Nephron progenitor cell (in vitro differentiated cells): ENCODE results near the gene ZSCAN21.

Experiments used
- DNase-seq: peaks from one replicate; pipeline ENCODE4 v3.0.0; 2021
- H3K27ac Mint-ChIP-seq: 2 replicates; pipeline ENCODE4 v1.8.0; 2021; ENCODE audit warnings: mild to moderate bottlenecking, moderate library complexity, mixed read lengths
- H3K27me3 Mint-ChIP-seq: 2 replicates; pipeline ENCODE4 v1.8.0; 2021; ENCODE audit warnings: mild to moderate bottlenecking, low read depth, mixed read lengths; ENCODE audit not compliant: poor library complexity
- H3K36me3 Mint-ChIP-seq: 2 replicates; pipeline ENCODE4 v1.8.0; 2021; ENCODE audit warnings: low read depth, mixed read lengths
- H3K4me1 Mint-ChIP-seq: 2 replicates; pipeline ENCODE4 v1.8.0; 2021; ENCODE audit warnings: mixed read lengths
- H3K4me3 Mint-ChIP-seq: 2 replicates; pipeline ENCODE4 v1.8.0; 2021; ENCODE audit warnings: mild to moderate bottlenecking, moderate library complexity, mixed read lengths
- H3K9me3 Mint-ChIP-seq: 2 replicates; pipeline ENCODE4 v1.8.0; 2021; ENCODE audit warnings: mild to moderate bottlenecking, moderate library complexity, mixed read lengths
- TF ChIP-seq, protein P1 (sequence below): fragments of 200-600 bp; sonication (generic); IDR thresholded peaks from 2 replicates; pipeline ENCODE4 v1.5.0; 2021; ENCODE audit warnings: antibody characterized with exemption

ZSCAN21 gene

DNA sequence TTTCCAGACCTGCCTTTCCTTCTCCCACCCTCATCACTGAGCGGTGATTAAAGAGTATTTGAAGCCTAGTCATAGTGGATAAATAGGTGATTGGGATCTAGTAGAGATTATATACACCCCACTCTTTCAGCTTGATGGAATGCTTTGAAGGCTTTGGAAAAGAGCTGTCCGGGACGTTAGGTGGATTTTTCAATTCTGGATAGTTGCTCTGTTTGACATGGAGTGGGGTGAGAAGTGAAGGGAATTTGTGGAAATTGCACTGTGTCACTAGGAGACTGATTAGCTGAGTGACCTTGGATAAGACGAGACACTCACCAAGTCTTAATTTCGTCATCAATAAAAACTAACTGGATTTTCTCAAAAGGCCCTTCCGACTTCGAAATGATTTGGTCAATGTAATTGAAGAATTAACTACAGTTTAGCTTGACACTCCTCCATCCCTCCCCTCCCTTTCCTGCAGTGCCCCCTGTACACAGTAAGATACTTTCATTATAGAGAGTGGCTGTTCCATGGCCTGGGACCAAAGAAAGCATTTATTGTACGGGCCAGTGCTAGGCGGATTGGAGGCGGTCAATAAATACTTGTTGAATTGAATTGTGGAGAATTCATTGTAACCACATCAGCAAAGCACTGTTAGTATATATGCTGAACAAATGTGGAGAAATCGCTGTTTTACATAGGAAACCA, 33.2 kb upstream of the ZSCAN21 start:
- no peak for DNase-seq
- Mint-ChIP-seq H3K36me3 (peaks cover 19% of the 10 kb centered on the region), H3K27me3 (peaks cover 16% of the 10 kb centered on the region), H3K27ac (peak overlapping the region; percentile 97), H3K4me1 (peaks cover 19% of the 10 kb centered on the region), H3K4me3 (peak overlapping the region; percentile 95), H3K9me3 (no peaks in the 10 kb centered on the region)
- TF ChIP-seq, protein P1, sequence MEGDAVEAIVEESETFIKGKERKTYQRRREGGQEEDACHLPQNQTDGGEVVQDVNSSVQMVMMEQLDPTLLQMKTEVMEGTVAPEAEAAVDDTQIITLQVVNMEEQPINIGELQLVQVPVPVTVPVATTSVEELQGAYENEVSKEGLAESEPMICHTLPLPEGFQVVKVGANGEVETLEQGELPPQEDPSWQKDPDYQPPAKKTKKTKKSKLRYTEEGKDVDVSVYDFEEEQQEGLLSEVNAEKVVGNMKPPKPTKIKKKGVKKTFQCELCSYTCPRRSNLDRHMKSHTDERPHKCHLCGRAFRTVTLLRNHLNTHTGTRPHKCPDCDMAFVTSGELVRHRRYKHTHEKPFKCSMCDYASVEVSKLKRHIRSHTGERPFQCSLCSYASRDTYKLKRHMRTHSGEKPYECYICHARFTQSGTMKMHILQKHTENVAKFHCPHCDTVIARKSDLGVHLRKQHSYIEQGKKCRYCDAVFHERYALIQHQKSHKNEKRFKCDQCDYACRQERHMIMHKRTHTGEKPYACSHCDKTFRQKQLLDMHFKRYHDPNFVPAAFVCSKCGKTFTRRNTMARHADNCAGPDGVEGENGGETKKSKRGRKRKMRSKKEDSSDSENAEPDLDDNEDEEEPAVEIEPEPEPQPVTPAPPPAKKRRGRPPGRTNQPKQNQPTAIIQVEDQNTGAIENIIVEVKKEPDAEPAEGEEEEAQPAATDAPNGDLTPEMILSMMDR, result no peak

DNA sequence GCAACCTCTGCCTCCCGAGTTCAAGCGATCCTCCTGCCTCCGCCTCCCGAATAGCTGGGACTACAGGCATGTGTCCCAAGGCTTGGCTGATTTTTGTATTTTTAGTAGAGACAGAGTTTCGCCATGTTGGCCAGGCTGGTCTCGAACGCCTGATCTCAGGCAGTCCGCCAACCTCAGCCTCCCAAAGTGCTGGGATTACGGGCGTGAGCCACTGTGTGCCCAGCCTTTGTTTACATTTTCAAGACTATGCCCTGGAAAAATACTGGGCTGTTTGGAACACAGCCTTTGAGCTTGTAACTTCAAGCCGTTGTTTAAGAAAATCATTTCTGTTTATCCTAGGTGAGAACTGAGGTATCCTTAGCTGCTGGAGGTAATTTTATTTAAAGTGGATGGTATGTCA, 32.3 kb upstream of the ZSCAN21 start:
- Mint-ChIP-seq H3K9me3 (no peaks in the 10 kb centered on the region), H3K27ac (no peak overlapping the region), H3K36me3 (peaks cover 25% of the 10 kb centered on the region), H3K4me1 (peaks cover 19% of the 10 kb centered on the region), H3K4me3 (peak overlapping the region; percentile 67), H3K27me3 (peaks cover 9% of the 10 kb centered on the region)
- no peak for DNase-seq
- TF ChIP-seq, protein P1, result no peak

DNA sequence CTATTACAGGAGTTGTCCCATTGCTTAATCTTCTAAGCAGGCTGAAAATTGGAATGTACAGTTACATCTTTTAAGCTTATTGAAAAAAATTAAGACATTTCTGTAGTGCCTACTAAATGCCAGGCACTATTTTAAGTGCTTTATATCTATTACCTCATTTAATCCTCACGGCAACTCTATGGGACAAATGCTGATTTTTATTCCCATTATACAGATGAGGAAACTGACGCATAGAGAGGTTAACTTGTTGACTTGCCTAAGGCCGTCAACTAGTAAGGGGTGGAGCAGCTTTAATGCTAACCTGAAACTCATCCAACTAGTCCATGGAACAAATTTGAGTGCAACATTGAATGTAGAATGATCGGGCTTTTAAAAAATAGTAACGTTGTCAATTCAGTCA, 31.7 kb upstream of the ZSCAN21 start:
- no peak for DNase-seq
- Mint-ChIP-seq H3K27me3 (peaks cover 4% of the 10 kb centered on the region), H3K27ac (peak overlapping the region; percentile 74), H3K9me3 (no peaks in the 10 kb centered on the region), H3K36me3 (peaks cover 31% of the 10 kb centered on the region), H3K4me1 (peaks cover 19% of the 10 kb centered on the region), H3K4me3 (no peak overlapping the region)
- TF ChIP-seq, protein P1, result no peak

GRCh38 chr7:100019908-100020307, 29.7 kb upstream of the ZSCAN21 start:
- TF ChIP-seq, protein P1, result no peak
- no peak for DNase-seq
- H3K36me3 Mint-ChIP-seq, result peaks cover 48% of the 10 kb centered on the region
- H3K4me1 Mint-ChIP-seq, result peaks cover 19% of the 10 kb centered on the region
- H3K27ac Mint-ChIP-seq, result peak overlapping the region; percentile 87
- no peaks in the 10 kb centered on the region for H3K27me3 Mint-ChIP-seq
- no peaks in the 10 kb centered on the region for H3K9me3 Mint-ChIP-seq
- no peak overlapping the region for H3K4me3 Mint-ChIP-seq

DNA sequence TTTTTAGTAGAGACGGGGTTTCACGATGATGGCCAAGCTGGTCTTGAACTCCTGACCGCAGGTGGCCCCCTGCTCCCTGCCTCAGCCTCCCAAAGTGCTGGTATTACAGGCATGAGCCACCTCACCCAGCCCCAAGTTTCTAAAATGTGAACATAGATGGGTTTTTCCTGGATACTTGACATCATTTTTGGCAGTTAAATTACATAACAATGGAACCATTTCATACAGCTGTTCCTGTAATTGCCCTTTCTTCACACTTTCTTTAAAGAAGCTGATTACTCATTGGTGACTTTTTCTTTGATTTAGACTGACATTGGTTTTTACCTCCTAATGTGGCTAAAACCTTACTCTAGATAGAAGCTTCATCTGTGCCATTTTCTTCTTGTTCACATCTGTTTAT, 28.3 kb upstream of the ZSCAN21 start:
- H3K4me3 Mint-ChIP-seq, result no peak overlapping the region
- H3K27ac Mint-ChIP-seq, result no peak overlapping the region
- H3K36me3 Mint-ChIP-seq, result peaks cover 62% of the 10 kb centered on the region
- H3K27me3 Mint-ChIP-seq, result no peaks in the 10 kb centered on the region
- DNase-seq, result no peak
- no peaks in the 10 kb centered on the region for H3K9me3 Mint-ChIP-seq
- TF ChIP-seq, protein P1, result no peak
- H3K4me1 Mint-ChIP-seq, result peaks cover 12% of the 10 kb centered on the region

GRCh38 chr7:100022621-100023020, 27.0 kb upstream of the ZSCAN21 start:
- no peaks in the 10 kb centered on the region for H3K27me3 Mint-ChIP-seq
- H3K4me1 Mint-ChIP-seq, result peaks cover 5% of the 10 kb centered on the region
- H3K27ac Mint-ChIP-seq, result no peak overlapping the region
- no peak for DNase-seq
- no peak overlapping the region for H3K4me3 Mint-ChIP-seq
- no peaks in the 10 kb centered on the region for H3K9me3 Mint-ChIP-seq
- H3K36me3 Mint-ChIP-seq, result peaks cover 62% of the 10 kb centered on the region
- TF ChIP-seq, protein P1, result no peak
